HepG2 (cell line): ENCODE data around the gene KMT2D. TPM values are rescaled to one million over a fixed set of nuclear protein-coding genes. Genes with fewer than 3 reads are reported as not detected.

ENCODE experiments used
- ATAC-seq: fragments of 200-7000 bp; cut with Tn5 transposase; 3 replicates; pipeline ENCODE4 v1.9.1; 2020; ENCODE audit warnings: mild to moderate bottlenecking, moderate library complexity
- BruUV-seq: library from RNA; stranded (reverse); fragments of 400-500 nt; replicated peaks from 2 replicates; lab custom pipeline; 2021; lab: Mats Ljungman, UMichigan
- CTCF ChIA-PET: fragments of 300-600 bp; formaldehyde crosslinking; extraction: SDS; loops from one replicate; lab custom pipeline; 2021; ENCODE audit warnings: low total read pairs, inconsistent platforms, low intra/inter-chr PET ratio; lab: Yijun Ruan, JAX
- POLR2A ChIA-PET: fragments of 350-600 bp; sonication (Branson Sonifier 250); formaldehyde crosslinking; loops from one replicate; lab custom pipeline; 2020; ENCODE audit warnings: antibody characterized with exemption, inconsistent platforms; lab: Yijun Ruan, JAX
- DNase-seq: peaks from one replicate; pipeline ENCODE4 v3.0.0-alpha.2; 2015; ENCODE audit warnings: low spot score
- FAIRE-seq: peaks from 3 replicates; lab custom pipeline; 2011; peaks lifted over from hg19 to GRCh38; lab: Jason Lieb, UNC
- H2AFZ ChIP-seq: one replicate; pipeline ENCODE4 v1.6.1; 2011; ENCODE audit warnings: low read length, inconsistent platforms
- H3K27ac ChIP-seq: fragments of 300-600 bp; 3 replicates; pipeline ENCODE4 v1.8.0; 2011; ENCODE audit warnings: mixed run types, mild to moderate bottlenecking, mixed read lengths, low read length, inconsistent platforms; ENCODE audit not compliant: insufficient read depth; ENCODE audit errors: extremely low read length
- H3K27me3 ChIP-seq, 2 experiments: fragments of 200-600 bp in 1 of 2; 2 replicates in 1 of 2; 3 replicates in 1 of 2; pipeline versions ENCODE4 v1.6.0 to v1.8.0; 2011; ENCODE audit warnings: low read length in 2 of 2, mild to moderate bottlenecking in 2 of 2, moderate library complexity in 2 of 2, inconsistent platforms in 1 of 2; ENCODE audit not compliant: insufficient read depth in 2 of 2, control insufficient read depth in 1 of 2
- H3K36me3 ChIP-seq, 2 experiments: fragments of 200-600 bp in 1 of 2; replicated peaks in 1 of 2; 2 replicates in 1 of 2; 3 replicates in 1 of 2; pipeline versions ENCODE4 v1.5.1 to v1.8.0; 2011; ENCODE audit warnings: low read length in 2 of 2, inconsistent platforms in 1 of 2; ENCODE audit not compliant: insufficient read depth in 2 of 2, control insufficient read depth in 1 of 2
- H3K4me1 ChIP-seq: 2 replicates; pipeline ENCODE4 v1.5.1; 2012; ENCODE audit warnings: low read length, inconsistent platforms; ENCODE audit not compliant: insufficient read depth
- H3K4me2 ChIP-seq: 2 replicates; pipeline ENCODE4 v1.6.0; 2011; ENCODE audit warnings: low read depth, low read length, inconsistent platforms
- H3K4me3 ChIP-seq, 3 experiments: fragments of 200-600 bp in 1 of 3; sonication (generic), shearing (Covaris generic) in 1 of 3; replicated peaks in 1 of 3; 2 replicates each; pipeline ENCODE4 v1.5.1; 2011 to 2016; ENCODE audit warnings: low read length in 3 of 3, inconsistent platforms in 2 of 3, low read depth in 2 of 3, mild to moderate bottlenecking in 2 of 3, control low read depth in 1 of 3, mixed read lengths in 1 of 3; ENCODE audit not compliant: insufficient read depth in 1 of 3
- H3K79me2 ChIP-seq: one replicate; pipeline ENCODE4 v1.6.1; 2011; ENCODE audit warnings: low read length, inconsistent platforms; ENCODE audit not compliant: insufficient read depth
- H3K9ac ChIP-seq: 2 replicates; pipeline ENCODE4 v1.6.0; 2011; ENCODE audit warnings: mild to moderate bottlenecking, low read depth, low read length, inconsistent platforms; ENCODE audit not compliant: insufficient read depth
- H3K9me3 ChIP-seq: 2 replicates; pipeline ENCODE4 v1.5.1; 2012; ENCODE audit warnings: mild to moderate bottlenecking, low read length
- H4K20me1 ChIP-seq: 2 replicates; pipeline ENCODE4 v1.6.0; 2011; ENCODE audit warnings: inconsistent platforms, mild to moderate bottlenecking, low read length, moderate library complexity; ENCODE audit not compliant: insufficient read depth
- ELF3 ChIP-seq: IDR thresholded peaks from 2 replicates; pipeline ENCODE4 v1.6.1; 2016; ENCODE audit warnings: missing genetic modification reagents, missing compliant biosample characterization
- JARID2 ChIP-seq: sonication (generic); formaldehyde crosslinking; IDR thresholded peaks from 2 replicates; pipeline ENCODE4 v1.8.1; 2023; ENCODE audit warnings: missing genetic modification reagents, inconsistent platforms; ENCODE audit not compliant: insufficient replicate concordance
- JDP2 ChIP-seq: sonication (generic); formaldehyde crosslinking; IDR thresholded peaks from 2 replicates; pipeline ENCODE4 v1.8.1; 2022; ENCODE audit warnings: missing genetic modification reagents, borderline replicate concordance
- MLLT10 ChIP-seq: sonication (generic); formaldehyde crosslinking; IDR thresholded peaks from 2 replicates; pipeline ENCODE4 v1.4.0; 2020; ENCODE audit warnings: missing genetic modification reagents
- SKI ChIP-seq: fragments of 450-650 bp; IDR thresholded peaks from one replicate; pipeline ENCODE4 v1.6.1; 2018; ENCODE audit warnings: mild to moderate bottlenecking; ENCODE audit not compliant: partially characterized antibody
- SRSF4 ChIP-seq: fragments of 200-400 bp; formaldehyde crosslinking; IDR thresholded peaks from one replicate; pipeline ENCODE4 v1.6.1; 2018; ENCODE audit warnings: mild to moderate bottlenecking, low read depth, low read length, moderate library complexity; ENCODE audit not compliant: poor library complexity, severe bottlenecking
- TBX3 ChIP-seq: fragments of 450-650 bp; IDR thresholded peaks from 2 replicates; pipeline ENCODE4 v1.6.1; 2017; ENCODE audit warnings: antibody characterized with exemption, mild to moderate bottlenecking, inconsistent platforms, borderline replicate concordance
- YY1 ChIP-seq: IDR thresholded peaks from 2 replicates; pipeline ENCODE4 v1.6.1; 2011; ENCODE audit warnings: low read length, low read depth, moderate library complexity, mild to moderate bottlenecking; ENCODE audit not compliant: insufficient read depth, insufficient replicate concordance
- ZNF230 ChIP-seq: sonication (generic); formaldehyde crosslinking; IDR thresholded peaks from 2 replicates; pipeline ENCODE4 v1.4.0; 2020; ENCODE audit warnings: mild to moderate bottlenecking, missing genetic modification reagents
- ZNF468 ChIP-seq: sonication (generic); formaldehyde crosslinking; IDR thresholded peaks from 2 replicates; pipeline ENCODE4 v1.8.0; 2022; ENCODE audit warnings: mild to moderate bottlenecking, moderate library complexity, missing genetic modification reagents
- ZNF737 ChIP-seq: sonication (generic); formaldehyde crosslinking; IDR thresholded peaks from 2 replicates; pipeline ENCODE4 v1.5.0; 2020; ENCODE audit warnings: missing genetic modification reagents, mild to moderate bottlenecking, borderline replicate concordance
- WGBS: methylation state at CpG from one replicate; pipeline ENCODE4 v1.1.6; 2017; ENCODE audit warnings: low lambda C conversion rate; 5-methylcytosine and 5-hydroxymethylcytosine counted together
- in situ Hi-C: cut with HindIII; loops from 2 replicates; pipeline ENCODE4 v1.10.0; 2017; ENCODE audit warnings: low pct_unique_long_range_greater_than_20kb; ENCODE audit not compliant: extremely low pct_ligation_motif_present
- intact Hi-C: fragments of 100-400 bp; cut with micrococcal nuclease; formaldehyde crosslinking; loops from one replicate; pipeline ENCODE4 v1.10.0; 2022; ENCODE audit not compliant: unreplicated experiment
- polyA plus RNA-seq, 8 experiments: library from polyadenylated mRNA; depleted of rRNA in 3 of 8; stranded (reverse) in 7 of 8; unstranded in 1 of 8; fragments of >200 nt; fragmentation: Illumina TruSeq in 4 of 8; extraction: Trizol in 4 of 8; gene quantifications; 2 replicates each; pipeline versions ENCODE4 v1.2.1 to v1.2.3, GENCODE V29; 2011 to 2016; ENCODE audit warnings: low read depth in 4 of 8, missing spikeins in 1 of 8, mixed read lengths in 1 of 8; ENCODE audit not compliant: insufficient read depth in 1 of 8
- total RNA-seq, 5 experiments: library from RNA; depleted of rRNA; stranded (reverse); fragments of >200 nt; fragmentation: Illumina TruSeq; extraction: Trizol; gene quantifications; 2 replicates each; pipeline ENCODE4 v1.2.3, GENCODE V29; 2016; ENCODE audit warnings: low read depth in 1 of 5
- TF ChIP-seq, protein P1 (sequence below): IDR thresholded peaks from 2 replicates; pipeline ENCODE4 v1.6.1; 2016; ENCODE audit warnings: mild to moderate bottlenecking, missing biosample characterization, missing genetic modification reagents
- TF ChIP-seq, protein P2 (sequence below): sonication (generic); formaldehyde crosslinking; IDR thresholded peaks from 2 replicates; pipeline ENCODE4 v1.4.0; 2020; ENCODE audit warnings: missing genetic modification reagents, borderline replicate concordance

The KMT2D gene
- total and polyA plus RNA-seq, 2 of the 13 experiments (the other 11 are each of a cell fraction or from before 2014, with no cell fraction given), result 8.1 to 10.4 TPM

DNA sequence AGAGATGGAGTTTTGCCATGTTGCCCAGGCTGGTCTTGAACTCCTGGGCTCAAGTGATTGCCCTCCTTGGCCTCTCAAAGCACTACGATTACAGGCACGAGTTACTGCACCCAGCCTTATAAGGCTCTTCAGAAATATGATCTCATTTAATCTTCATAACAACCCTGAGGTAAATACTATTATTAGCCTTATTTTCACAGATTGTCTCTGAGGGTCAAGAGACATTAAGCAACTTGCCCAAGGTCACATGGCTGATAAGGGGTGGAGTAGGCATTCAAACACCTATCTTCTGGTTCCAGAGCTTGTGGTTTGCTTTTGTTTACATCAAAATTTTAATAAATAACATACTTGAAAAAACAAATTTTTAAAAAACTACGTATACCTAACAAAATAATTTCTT, 47.2 kb downstream of the KMT2D start:
- no peak overlapping the region for H3K9ac ChIP-seq
- ChIA-PET POLR2A (interaction anchor here (0.8 to 1.0 kb wide), 2 partner anchors 15 kb away, joined by 3 to 5 read pairs; partner anchors contain the start of gene DDN), CTCF (no interaction called here)
- in situ Hi-C loops, result no loop called here
- intact Hi-C loops, result loop anchor here (5.0 kb wide), 1 partner anchor 49 kb away; the partner anchor contains the start of gene KMT2D
- no peaks in the 10 kb centered on the region for H3K9me3 ChIP-seq
- H4K20me1 ChIP-seq, result no peaks in the 10 kb centered on the region
- 98% methylated on average over 3 of the region's 3 CpGs for WGBS
- no peak for DNase-seq
- no peak overlapping the region for H2AFZ ChIP-seq
- peaks cover 31% of the 10 kb centered on the region for H3K4me1 ChIP-seq
- H3K27ac ChIP-seq, result no peak overlapping the region
- no peak for ATAC-seq
- no peak for FAIRE-seq
- no peaks in the 10 kb centered on the region for H3K27me3 ChIP-seq
- no peak for TF ChIP-seq MLLT10 (CRISPR knock-in tag)
- TF ChIP-seq, protein P1, sequence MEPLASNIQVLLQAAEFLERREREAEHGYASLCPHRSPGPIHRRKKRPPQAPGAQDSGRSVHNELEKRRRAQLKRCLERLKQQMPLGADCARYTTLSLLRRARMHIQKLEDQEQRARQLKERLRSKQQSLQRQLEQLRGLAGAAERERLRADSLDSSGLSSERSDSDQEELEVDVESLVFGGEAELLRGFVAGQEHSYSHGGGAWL, result no peak
- TF ChIP-seq ZNF737 (CRISPR knock-in tag), result no peak
- no peak for TF ChIP-seq TBX3
- TF ChIP-seq, protein P2, sequence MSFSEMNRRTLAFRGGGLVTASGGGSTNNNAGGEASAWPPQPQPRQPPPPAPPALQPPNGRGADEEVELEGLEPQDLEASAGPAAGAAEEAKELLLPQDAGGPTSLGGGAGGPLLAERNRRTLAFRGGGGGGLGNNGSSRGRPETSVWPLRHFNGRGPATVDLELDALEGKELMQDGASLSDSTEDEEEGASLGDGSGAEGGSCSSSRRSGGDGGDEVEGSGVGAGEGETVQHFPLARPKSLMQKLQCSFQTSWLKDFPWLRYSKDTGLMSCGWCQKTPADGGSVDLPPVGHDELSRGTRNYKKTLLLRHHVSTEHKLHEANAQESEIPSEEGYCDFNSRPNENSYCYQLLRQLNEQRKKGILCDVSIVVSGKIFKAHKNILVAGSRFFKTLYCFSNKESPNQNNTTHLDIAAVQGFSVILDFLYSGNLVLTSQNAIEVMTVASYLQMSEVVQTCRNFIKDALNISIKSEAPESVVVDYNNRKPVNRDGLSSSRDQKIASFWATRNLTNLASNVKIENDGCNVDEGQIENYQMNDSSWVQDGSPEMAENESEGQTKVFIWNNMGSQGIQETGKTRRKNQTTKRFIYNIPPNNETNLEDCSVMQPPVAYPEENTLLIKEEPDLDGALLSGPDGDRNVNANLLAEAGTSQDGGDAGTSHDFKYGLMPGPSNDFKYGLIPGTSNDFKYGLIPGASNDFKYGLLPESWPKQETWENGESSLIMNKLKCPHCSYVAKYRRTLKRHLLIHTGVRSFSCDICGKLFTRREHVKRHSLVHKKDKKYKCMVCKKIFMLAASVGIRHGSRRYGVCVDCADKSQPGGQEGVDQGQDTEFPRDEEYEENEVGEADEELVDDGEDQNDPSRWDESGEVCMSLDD, result no peak
- no peak for TF ChIP-seq ZNF230 (CRISPR knock-in tag)
- no peak for TF ChIP-seq SRSF4
- TF ChIP-seq SKI, result no peak
- TF ChIP-seq ELF3, result no peak
- no peak for TF ChIP-seq JARID2 (CRISPR knock-in tag)
- no peak for TF ChIP-seq YY1
- TF ChIP-seq JDP2 (CRISPR knock-in tag), result no peak
- no peak for TF ChIP-seq ZNF468 (CRISPR knock-in tag)
- no peak overlapping the region for H3K4me3 ChIP-seq
- H3K4me2 ChIP-seq, result no peak overlapping the region
- no TSS peak for BruUV-seq
- H3K36me3 ChIP-seq, result peaks cover 0 to 7% of the 10 kb centered on the region in 2 experiments; a peak in 4 of 5 replicates
- H3K79me2 ChIP-seq, result peaks cover 8% of the 10 kb centered on the region
